Neuronal stem cell (in vitro differentiated cells): ENCODE results near the gene IMMP2L.

Source experiments
- DNase-seq: peaks from one replicate; pipeline ENCODE4 v3.0.0-alpha.2; 2013; ENCODE audit warnings: low spot score
- H2AFZ ChIP-seq: one replicate; pipeline ENCODE4 v1.6.1; 2013; ENCODE audit warnings: mild to moderate bottlenecking, low read length, inconsistent platforms
- H2AK5ac ChIP-seq: 2 replicates; pipeline ENCODE4 v1.6.1; 2013; ENCODE audit warnings: low read depth, mild to moderate bottlenecking, inconsistent platforms, low read length, moderate library complexity, mixed read lengths
- H2BK120ac ChIP-seq: 2 replicates; pipeline ENCODE4 v1.6.1; 2013; ENCODE audit warnings: low read depth, mild to moderate bottlenecking, inconsistent platforms, low read length, moderate library complexity, mixed read lengths
- H2BK12ac ChIP-seq: one replicate; pipeline ENCODE4 v1.6.1; 2013; ENCODE audit warnings: low read length, inconsistent platforms
- H2BK15ac ChIP-seq: 2 replicates; pipeline ENCODE4 v1.6.1; 2013; ENCODE audit warnings: mild to moderate bottlenecking, low read length, inconsistent platforms, mixed read lengths
- H2BK5ac ChIP-seq: one replicate; pipeline ENCODE4 v1.6.1; 2013; ENCODE audit warnings: inconsistent platforms, mild to moderate bottlenecking, low read length, moderate library complexity
- H3K14ac ChIP-seq: one replicate; pipeline ENCODE4 v1.6.1; 2013; ENCODE audit warnings: low read length, inconsistent platforms
- H3K18ac ChIP-seq: 2 replicates; pipeline ENCODE4 v1.6.1; 2013; ENCODE audit warnings: low read length, inconsistent platforms
- H3K23ac ChIP-seq: 2 replicates; pipeline ENCODE4 v1.6.1; 2013; ENCODE audit warnings: low read depth, mild to moderate bottlenecking, mixed read lengths, low read length, inconsistent platforms; ENCODE audit not compliant: poor library complexity
- H3K27ac ChIP-seq: replicated peaks from 3 replicates; pipeline ENCODE4 v1.5.1; 2013; ENCODE audit warnings: low read length, inconsistent platforms
- H3K27me3 ChIP-seq, 3 experiments: 2 replicates each; pipeline ENCODE4 v1.6.1; 2013; ENCODE audit warnings: low read length in 3 of 3, mild to moderate bottlenecking in 2 of 3, inconsistent platforms in 1 of 3, low read depth in 1 of 3, mixed read lengths in 1 of 3, moderate library complexity in 1 of 3; ENCODE audit not compliant: control insufficient read depth in 3 of 3, insufficient read depth in 3 of 3
- H3K36me3 ChIP-seq, 2 donors: replicated peaks in 1 of 2; 2 replicates each; pipeline ENCODE4 v1.6.1; 2013; ENCODE audit warnings: low read length in 2 of 2; ENCODE audit not compliant: control insufficient read depth in 2 of 2, insufficient read depth in 2 of 2
- H3K4ac ChIP-seq: 2 replicates; pipeline ENCODE4 v1.6.1; 2013; ENCODE audit warnings: inconsistent platforms, mild to moderate bottlenecking, low read length, moderate library complexity
- H3K4me1 ChIP-seq, 2 donors: 1 replicate in 1 of 2; 2 replicates in 1 of 2; pipeline ENCODE4 v1.6.1; 2013; ENCODE audit warnings: low read length in 2 of 2, low read depth in 1 of 2; ENCODE audit not compliant: control insufficient read depth in 2 of 2, insufficient read depth in 1 of 2
- H3K4me2 ChIP-seq: one replicate; pipeline ENCODE4 v1.6.1; 2013; ENCODE audit warnings: mild to moderate bottlenecking, low read length, inconsistent platforms; ENCODE audit not compliant: insufficient read depth, poor library complexity, severe bottlenecking
- H3K4me3 ChIP-seq, 2 donors: 2 replicates each; pipeline ENCODE4 v1.5.1; 2013; ENCODE audit warnings: low read length in 2 of 2, mild to moderate bottlenecking in 2 of 2, inconsistent platforms in 1 of 2, moderate library complexity in 1 of 2
- H3K79me1 ChIP-seq: one replicate; pipeline ENCODE4 v1.6.1; 2013; ENCODE audit warnings: low read depth, mild to moderate bottlenecking, inconsistent platforms, low read length, moderate library complexity
- H3K9ac ChIP-seq: one replicate; pipeline ENCODE4 v1.6.1; 2013; ENCODE audit warnings: mild to moderate bottlenecking, low read depth, low read length, inconsistent platforms; ENCODE audit not compliant: poor library complexity
- H3K9me3 ChIP-seq, 2 donors: replicated peaks in 1 of 2; 2 replicates each; pipeline versions ENCODE3 to v1.6.1; 2013; ENCODE audit warnings: low read length in 2 of 2, mild to moderate bottlenecking in 2 of 2, inconsistent platforms in 1 of 2, low read depth in 1 of 2, mixed read lengths in 1 of 2, moderate library complexity in 1 of 2; ENCODE audit not compliant: control insufficient read depth in 2 of 2, insufficient read depth in 1 of 2
- H4K8ac ChIP-seq: one replicate; pipeline ENCODE4 v1.6.1; 2013; ENCODE audit warnings: low read depth, mild to moderate bottlenecking, inconsistent platforms, low read length, moderate library complexity
- H4K91ac ChIP-seq: one replicate; pipeline ENCODE4 v1.6.1; 2013; ENCODE audit warnings: low read length, low read depth, mild to moderate bottlenecking, inconsistent platforms; ENCODE audit not compliant: poor library complexity
- WGBS, 2 donors: extraction: QIAGEN DNeasy Blood & Tissue Kit; methylation state at CpG; one replicate each; pipeline ENCODE4 v1.1.7; 2013; ENCODE audit warnings: missing lambda C conversion rate in 2 of 2, mixed read lengths in 1 of 2; ENCODE audit not compliant: insufficient read length in 2 of 2, insufficient replicate concordance in 1 of 2; ENCODE audit errors: extremely low coverage in 2 of 2; 5-methylcytosine and 5-hydroxymethylcytosine counted together

IMMP2L gene

GRCh38 chr7:111483078-111483477 lies 79.2 kb downstream of the IMMP2L start:
- H3K23ac ChIP-seq: no peak overlapping the region
- no CpG with 5 or more reads among the region's 2 CpGs for WGBS, 2 donors
- no peak overlapping the region for H2BK12ac ChIP-seq

DNA sequence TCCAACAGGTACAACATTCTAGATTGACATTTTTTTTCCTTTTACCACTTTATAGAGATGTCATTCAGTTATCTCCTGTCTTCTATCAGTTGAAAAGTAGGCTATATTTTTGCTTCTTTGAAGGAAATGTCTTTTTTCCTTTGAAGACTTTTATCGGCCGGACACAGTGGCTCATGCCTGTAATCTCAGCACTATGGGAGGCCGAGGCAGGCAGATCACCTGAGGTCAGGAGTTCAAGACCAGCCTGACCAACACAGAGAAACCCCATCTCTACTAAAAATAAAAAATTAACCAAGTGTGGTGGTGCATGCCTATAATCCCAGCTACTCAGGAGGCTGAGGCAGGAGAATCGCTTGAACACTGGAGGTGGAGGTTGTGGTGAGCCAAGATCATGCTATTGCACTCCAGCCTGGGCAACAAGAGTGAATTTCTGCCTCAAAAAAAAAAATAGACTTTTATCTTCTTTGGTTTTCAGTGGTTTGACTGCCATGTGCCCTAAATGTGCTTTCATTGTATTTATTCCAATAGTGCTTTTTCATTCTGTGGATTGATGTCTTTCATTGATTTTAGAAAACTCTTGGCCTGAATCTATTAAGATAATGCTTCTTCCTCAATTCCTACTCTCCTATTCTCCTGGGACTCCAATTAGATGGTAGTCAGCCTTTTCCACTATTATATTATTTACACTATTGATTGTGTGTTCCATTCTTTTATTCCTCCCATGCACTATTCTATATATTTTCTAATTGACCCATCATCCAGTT lies 84.6 kb downstream of the IMMP2L start:
- Histone ChIP-seq H2BK15ac (no peak overlapping the region), H2BK120ac (no peak overlapping the region), H2BK5ac (no peak overlapping the region), H3K79me1 (no peaks in the 10 kb centered on the region), H2AFZ (no peak overlapping the region), H4K8ac (no peak overlapping the region), H3K9me3 (peaks cover 0 to 1% of the 10 kb centered on the region in 2 donors), H3K4ac (no peak overlapping the region), H4K91ac (no peak overlapping the region), H2AK5ac (no peak overlapping the region), H2BK12ac (no peak overlapping the region), H3K36me3 (no peaks in the 10 kb centered on the region), H3K9ac (no peak overlapping the region), H3K4me2 (no peak overlapping the region), H3K14ac (no peak overlapping the region), H3K4me1 (peaks cover 0 to 2% of the 10 kb centered on the region in 2 donors), H3K27ac (no peak overlapping the region), H3K23ac (no peak overlapping the region), H3K27me3 (no peaks in the 10 kb centered on the region), H3K18ac (no peak overlapping the region), H3K4me3 (no peak overlapping the region)
- no CpG with 5 or more reads among the region's 4 CpGs for WGBS, 2 donors
- no peak for DNase-seq

More at GRCh38 chr7:111483078-111483477, 79.2 kb downstream of the IMMP2L start:
- no peak for DNase-seq
- Histone ChIP-seq H3K14ac (no peak overlapping the region), H3K36me3 (no peaks in the 10 kb centered on the region), H3K79me1 (no peaks in the 10 kb centered on the region), H3K9me3 (no peaks in the 10 kb centered on the region), H2BK15ac (no peak overlapping the region), H2BK120ac (no peak overlapping the region), H3K27ac (no peak overlapping the region), H3K18ac (no peak overlapping the region), H3K4me2 (no peak overlapping the region), H3K4ac (no peak overlapping the region), H3K4me1 (peaks cover 0 to 2% of the 10 kb centered on the region in 2 donors), H4K91ac (no peak overlapping the region), H2AK5ac (no peak overlapping the region), H3K4me3 (no peak overlapping the region), H4K8ac (no peak overlapping the region), H2BK5ac (no peak overlapping the region), H3K27me3 (no peaks in the 10 kb centered on the region), H2AFZ (no peak overlapping the region), H3K9ac (no peak overlapping the region)

GRCh38 chr7:111476586-111477293 lies 85.6 kb downstream of the IMMP2L start:
- Histone ChIP-seq H2AFZ (no peak overlapping the region), H3K4me3 (no peak overlapping the region), H2BK12ac (no peak overlapping the region), H3K4me1 (no peaks in the 10 kb centered on the region), H2BK15ac (no peak overlapping the region), H3K27me3 (no peaks in the 10 kb centered on the region), H3K27ac (no peak overlapping the region), H3K23ac (no peak overlapping the region), H3K9me3 (peaks cover 0 to 1% of the 10 kb centered on the region in 2 donors), H2BK120ac (no peak overlapping the region), H3K9ac (no peak overlapping the region), H3K79me1 (no peaks in the 10 kb centered on the region), H2AK5ac (no peak overlapping the region), H4K91ac (no peak overlapping the region), H3K4me2 (no peak overlapping the region), H3K36me3 (no peaks in the 10 kb centered on the region), H3K18ac (no peak overlapping the region), H3K14ac (no peak overlapping the region), H4K8ac (no peak overlapping the region), H3K4ac (no peak overlapping the region), H2BK5ac (no peak overlapping the region)
- DNase-seq: no peak
- WGBS, 2 donors: no CpG with 5 or more reads among the region's 2 CpGs

GRCh38 chr7:111475959-111476358 lies 86.3 kb downstream of the IMMP2L start:
- Histone ChIP-seq H2AFZ (no peak overlapping the region), H2BK120ac (no peak overlapping the region), H3K9me3 (peaks cover 0 to 1% of the 10 kb centered on the region in 2 donors), H3K27me3 (no peaks in the 10 kb centered on the region), H2BK12ac (no peak overlapping the region), H3K14ac (no peak overlapping the region), H3K79me1 (no peaks in the 10 kb centered on the region), H2AK5ac (no peak overlapping the region), H2BK15ac (no peak overlapping the region), H3K27ac (no peak overlapping the region), H3K4ac (no peak overlapping the region), H3K23ac (no peak overlapping the region), H4K8ac (no peak overlapping the region), H3K18ac (no peak overlapping the region), H3K4me1 (no peaks in the 10 kb centered on the region), H3K4me2 (no peak overlapping the region), H3K9ac (no peak overlapping the region), H3K4me3 (no peak overlapping the region), H3K36me3 (no peaks in the 10 kb centered on the region), H2BK5ac (no peak overlapping the region), H4K91ac (no peak overlapping the region)
- no CpG with 5 or more reads among the region's 1 CpG for WGBS, 2 donors
- DNase-seq: no peak
